Measurements from ENCODE around the gene FBXO42.

FBXO42 gene

GRCh38 chr1:16321176-16321867, 31.0 kb downstream of the FBXO42 start:
- DNase-seq: no peak

DNA sequence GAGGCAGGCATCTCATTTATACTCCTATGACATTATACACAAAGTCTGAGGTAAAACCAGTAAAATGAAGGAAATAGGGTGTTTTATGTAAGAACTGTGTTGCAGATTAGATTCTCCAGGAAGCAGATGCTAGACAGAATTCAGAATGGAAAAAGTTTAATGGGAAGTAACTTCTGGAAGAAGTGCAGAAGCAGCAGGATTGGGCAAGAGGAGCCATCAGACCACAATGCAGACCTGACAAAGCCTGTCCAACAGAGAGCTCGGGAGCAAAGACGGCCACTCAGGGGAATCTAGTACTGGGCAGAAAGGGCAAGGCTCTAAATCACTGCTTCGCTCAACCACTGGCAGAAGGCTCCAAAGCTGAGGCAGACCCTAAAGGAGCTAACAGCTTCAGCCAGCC, 33.7 kb downstream of the FBXO42 start:
- no peak for DNase-seq

DNA sequence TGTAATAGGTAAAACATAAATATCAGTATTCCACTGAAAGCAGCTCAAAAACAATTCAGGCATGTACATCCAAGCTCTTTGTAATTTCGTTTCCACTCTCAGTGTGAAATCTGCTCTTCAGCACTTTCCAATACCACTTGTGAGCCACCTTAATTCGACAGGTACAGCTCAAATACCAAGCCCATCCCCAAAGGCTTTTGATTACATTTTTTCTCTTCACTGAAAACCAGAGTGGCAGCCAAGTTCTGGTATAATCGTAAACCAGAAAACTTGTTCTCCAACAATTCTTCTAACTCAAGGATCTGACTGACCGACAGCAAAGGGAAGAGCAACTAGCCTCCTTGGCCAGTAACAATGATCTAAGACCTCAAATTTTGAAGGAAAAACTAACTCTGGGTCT, 36.8 kb downstream of the FBXO42 start:
- DNase-seq: no peak

DNA sequence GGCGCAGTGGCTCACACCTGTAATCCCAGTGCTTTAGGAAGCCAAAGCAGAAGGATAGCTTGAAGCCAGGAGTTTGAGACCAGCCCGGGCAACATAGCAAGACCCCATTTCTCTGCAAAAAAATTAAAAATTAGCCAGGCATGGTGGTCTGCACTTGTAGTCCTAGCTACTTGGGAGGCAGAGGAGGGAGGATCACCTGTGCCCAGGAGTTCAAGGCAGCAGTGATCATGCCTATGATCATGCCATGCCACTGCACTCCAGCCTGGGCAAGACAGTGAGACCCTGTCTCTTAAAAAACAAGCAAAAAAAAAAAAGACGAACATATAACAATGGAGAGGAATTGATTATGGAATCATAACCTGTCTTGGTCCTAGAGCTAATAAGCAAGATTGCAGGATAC, 45.1 kb downstream of the FBXO42 start:
- no peak for DNase-seq

DNA sequence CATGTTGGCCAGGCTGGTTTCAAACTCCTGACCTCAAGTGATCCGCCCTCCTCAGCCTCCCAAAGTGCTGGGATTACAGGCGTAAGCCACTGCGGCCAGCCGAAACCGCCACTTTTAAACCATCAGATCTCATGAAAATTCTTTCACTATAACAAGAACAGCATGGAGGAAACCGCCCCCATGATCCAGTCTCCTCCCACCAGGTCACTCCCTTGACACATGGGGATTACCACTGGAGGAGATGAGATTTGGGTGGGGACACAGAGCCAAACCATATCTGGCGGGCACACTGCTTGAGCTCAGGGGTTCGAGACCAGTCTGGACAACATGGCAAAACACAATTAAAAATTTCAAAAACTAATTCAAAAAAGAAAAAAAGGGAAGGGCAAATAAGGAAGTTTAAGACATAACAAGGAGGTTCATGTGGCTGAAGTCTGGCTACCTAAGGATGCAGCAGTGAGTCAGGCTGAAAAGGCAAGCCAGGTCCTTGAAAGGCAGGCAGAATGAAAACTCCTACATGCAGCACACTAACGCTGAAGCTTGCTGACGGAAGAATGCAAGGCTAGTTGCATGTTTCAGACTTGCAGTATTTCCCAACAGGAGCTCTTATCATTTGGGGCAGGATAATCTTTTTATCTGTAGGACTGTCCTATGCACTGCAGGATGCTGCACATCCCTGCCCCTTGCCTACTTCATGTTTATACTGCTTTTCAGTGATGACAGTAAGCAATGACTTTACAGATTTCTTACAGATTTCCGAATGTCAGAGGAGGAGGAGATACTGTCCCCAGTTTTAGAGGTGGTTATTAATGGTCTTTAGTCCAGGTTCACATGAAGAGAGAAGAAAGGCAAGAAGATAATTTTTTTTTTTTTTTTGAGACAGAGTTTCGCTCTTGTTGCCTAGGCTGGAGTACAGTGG, 49.3 kb downstream of the FBXO42 start:
- DNase-seq: no peak

DNA sequence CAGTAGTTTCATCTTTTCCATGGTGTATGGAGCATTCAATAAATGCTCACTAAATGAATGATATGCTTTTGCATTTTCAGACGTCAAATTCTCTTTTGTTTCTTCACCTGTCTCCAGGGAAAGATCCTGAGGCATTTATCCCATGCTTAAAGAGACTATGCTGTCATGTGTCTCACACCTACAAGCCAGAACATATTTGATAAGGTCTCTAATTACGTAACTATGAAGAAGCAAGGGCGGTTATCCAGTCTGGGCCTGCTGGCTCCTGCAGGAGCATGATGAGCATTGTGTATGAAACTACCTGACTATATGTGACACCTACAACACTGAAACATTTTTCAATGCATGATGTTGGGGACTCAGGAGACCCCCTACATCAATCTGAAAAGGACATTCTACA, 51.8 kb downstream of the FBXO42 start:
- DNase-seq: no peak

DNA sequence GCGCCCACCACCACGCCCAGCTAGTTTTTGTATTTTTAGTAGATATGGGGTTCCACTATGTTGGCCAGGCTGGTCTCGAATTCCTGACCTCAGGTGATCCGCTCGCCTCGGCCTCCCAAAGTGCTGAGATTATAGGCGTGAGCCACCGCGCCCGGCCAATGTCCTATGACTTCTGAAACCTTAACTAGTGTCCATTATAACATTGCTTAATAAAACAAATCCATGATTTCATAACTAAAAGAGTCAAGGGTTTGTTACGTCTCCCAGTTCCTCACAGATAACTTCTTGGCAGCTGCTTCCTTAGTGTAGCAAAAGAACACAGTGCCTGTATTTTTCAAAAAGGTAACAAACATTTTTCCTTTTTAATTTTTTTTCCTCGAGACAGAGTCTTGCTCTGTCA, 53.6 kb downstream of the FBXO42 start:
- DNase-seq: no peak

DNA sequence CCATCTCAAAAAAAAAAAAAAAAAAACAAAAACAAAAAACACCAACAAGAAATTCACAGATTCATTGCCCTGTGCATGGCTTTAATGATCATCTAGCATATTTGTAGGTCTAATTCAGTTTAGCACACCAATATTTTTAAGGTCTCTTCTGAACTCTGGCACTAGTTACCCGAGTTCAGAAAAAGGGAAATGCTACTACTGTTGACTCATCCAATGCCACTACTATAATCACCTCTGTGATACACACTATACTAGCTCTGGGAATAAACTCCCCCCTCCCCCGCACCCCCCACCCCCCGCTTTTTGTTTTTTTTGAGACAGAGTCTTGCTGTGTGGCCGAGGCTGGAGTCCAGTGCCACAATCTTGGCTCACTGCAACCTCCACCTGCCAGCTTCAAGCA, 55.6 kb downstream of the FBXO42 start:
- DNase-seq: no peak

DNA sequence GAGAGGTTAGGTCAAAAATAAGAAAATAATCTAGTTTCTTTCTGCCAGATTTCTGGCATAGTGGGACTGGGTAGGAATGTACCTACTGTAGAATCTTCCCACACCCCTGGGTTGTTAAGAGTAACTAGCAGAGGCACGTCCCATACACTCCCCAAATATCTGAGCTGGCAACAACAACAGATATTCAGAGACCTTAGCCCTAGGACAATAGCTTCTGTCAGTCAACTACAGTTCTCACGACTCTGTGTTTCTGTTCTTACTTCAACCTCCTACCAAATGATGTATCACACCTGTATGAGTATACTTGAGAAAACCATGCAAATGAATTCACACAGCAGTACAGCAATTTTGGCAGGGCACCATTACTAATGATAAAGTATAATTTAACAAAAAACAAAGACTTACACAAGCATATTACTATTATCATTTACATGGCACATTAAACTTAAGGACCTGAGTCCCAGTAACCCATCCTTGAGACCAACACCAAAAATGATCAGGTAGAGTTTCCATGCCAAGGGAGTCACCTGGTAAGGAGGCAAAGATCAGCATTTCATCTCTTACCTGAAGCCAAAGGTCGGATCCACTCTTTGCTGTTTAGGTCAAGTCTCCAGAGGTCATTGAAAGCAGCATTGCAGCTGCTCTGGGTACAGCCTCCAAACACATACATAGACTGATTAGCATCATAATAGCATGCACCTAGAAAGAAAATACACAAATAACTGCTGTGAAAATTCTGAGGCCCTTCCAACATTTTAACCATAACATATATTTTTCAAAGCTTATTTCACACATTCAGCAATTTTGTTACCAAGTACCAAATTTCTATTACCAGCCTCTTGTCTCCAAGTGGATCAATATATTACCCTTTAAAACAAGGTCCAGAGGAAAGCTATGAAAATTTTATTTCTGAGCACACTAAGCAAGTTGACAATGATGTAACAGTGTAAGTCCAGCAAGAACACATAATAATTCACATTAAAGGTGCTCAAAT, 57.8 kb downstream of the FBXO42 start:
- no peak for DNase-seq

DNA sequence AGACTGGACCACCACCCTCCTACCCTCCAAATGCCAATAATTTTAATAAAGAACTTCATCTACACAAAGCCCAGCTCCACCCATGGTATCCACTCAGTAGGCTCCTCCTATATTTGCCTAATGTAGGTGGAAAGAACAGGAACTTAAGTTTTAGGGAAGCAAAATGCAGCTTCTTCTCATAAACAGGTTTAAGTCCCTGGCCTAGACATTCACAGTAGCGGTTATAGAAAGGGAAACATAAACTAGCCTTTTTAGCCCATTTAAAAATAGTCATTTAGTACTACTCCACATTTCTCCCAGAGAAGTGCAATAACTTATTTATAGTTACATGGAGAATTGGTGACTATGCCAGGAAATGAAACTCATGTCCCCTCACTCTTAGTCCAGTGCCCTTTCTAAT, 58.7 kb downstream of the FBXO42 start:
- DNase-seq: no peak

DNA sequence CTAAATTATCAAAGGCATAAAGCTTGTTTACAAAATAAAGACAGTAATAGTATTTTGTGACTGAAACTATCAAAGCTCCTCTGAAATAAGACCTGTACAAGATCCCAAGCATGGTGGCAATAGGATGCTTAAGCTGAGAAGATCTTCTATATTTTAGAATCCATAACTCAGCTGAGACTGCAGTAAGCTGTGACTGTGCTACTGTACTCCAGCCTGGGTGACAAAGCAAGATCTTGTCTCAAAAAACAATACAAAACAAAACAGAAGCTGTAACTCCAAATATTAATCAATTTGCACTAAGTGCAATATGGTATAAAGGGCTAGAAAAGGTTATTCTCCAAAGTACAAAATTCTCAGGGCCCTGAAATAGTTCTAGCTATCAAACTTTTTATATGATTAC, 59.5 kb downstream of the FBXO42 start:
- no peak for DNase-seq

- DNase-seq: no peak
These were observed 62.3 kb downstream of the FBXO42 start for GRCh38 chr1:16289959-16290358.

- DNase-seq: no peak
These were observed 66.2 kb downstream of the FBXO42 start for GRCh38 chr1:16286122-16286521.

DNA sequence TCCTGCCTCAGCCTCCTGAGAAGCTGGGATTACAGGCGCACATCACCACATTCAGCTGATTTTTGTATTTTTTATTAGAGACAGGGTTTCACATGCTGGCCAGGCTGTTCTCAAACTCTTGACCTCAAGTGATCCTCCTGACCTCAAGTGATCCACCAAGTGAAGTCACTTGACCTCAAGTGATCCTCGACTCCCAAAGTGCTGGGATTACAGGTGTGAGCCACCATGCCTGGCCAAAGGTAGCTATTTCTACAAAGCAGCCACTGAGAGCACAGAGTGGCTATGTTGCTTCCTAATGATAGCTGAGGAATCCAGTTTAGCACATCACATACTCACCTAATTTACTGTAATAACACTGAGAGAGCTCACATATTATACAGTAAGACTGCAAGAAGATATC, 70.5 kb downstream of the FBXO42 start:
- DNase-seq: no peak

DNA sequence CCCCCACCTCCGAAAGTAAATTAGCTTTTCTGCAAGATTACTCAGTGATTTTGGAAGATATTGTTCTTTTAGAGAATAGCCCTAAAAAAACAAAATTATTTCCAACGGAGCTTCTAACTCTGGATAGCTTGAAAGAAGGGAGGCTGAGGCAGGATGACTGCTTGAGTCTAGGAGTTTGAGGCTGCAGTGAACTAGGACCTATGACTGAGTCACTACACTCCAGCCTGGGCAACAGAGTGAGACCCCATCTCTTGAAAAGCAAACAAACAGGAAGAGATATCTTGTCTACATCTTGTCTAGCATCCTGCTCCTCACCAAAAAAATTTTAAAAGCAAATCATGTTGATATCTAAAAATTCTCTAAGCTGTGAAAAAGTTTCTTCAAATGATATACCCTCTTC, 73.1 kb downstream of the FBXO42 start:
- DNase-seq: no peak

- DNase-seq: no peak
These were observed 75.8 kb downstream of the FBXO42 start for GRCh38 chr1:16276302-16277030.

GRCh38 chr1:16275591-16275990, 76.7 kb downstream of the FBXO42 start:
- DNase-seq: no peak

DNA sequence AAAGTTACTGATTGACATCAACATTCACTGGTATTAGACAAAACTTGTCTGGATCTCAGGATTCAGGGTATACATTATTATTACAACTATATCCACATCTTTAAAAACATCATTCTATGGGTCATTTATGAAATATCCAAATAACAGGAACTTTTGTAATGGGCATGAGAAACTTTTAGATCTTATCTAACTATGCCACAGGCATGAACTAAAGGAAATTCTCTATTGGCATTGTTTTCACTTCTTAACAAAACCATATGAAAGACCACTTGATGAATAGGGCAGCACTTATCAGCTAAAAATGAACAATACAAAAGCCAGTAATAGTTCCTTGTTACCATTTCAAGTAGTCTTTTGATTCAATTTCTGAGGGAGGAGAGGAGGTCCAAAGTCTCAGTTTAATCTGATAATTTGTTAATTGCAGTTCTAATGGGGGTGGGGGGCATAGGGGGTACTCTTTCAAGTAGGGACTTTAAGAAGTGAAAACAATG, 84.5 kb downstream of the FBXO42 start:
- DNase-seq: no peak

DNA sequence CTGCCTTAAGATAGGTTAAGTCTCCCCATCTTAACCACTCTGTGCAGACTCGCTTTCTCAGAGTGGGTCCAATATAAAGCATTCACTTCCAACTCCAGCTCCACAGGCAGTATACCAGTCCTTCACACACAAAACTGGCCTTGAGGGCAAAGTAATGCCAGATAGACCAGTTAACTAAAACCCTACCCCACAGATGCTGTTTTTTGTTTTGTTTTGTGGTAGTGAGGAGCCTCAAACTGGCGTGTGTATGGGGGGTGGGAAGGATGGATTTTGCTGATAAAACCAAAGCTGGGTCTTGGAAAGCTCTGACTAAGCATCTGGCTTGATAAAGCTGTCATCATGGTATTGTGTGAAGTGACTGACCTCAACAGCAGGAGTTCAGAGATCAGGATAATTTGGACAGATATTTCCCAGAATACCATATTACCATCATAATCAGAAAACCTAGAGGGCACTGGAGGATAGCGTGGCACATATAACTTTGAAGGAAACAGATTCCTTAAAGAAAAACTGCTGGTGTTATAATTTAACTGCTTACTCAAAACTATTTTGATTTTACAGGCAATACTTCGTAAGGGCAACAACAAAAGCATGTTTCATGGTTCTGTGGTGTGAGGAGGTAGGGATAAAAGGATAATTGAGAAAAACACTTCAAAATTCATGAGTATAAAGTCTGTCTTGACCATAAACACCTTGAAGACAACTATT, 85.7 kb downstream of the FBXO42 start:
- no peak for DNase-seq

- no peak for DNase-seq
These were observed 90.2 kb downstream of the FBXO42 start for GRCh38 chr1:16262067-16262466.

- DNase-seq: no peak
These were observed 91.5 kb downstream of the FBXO42 start for GRCh38 chr1:16260814-16261213.

All from effector CD8-positive, alpha-beta T cell (primary cell).